ENCODE results near the gene PPP1R13B. TPM values are rescaled to one million over a fixed set of nuclear protein-coding genes. Genes with fewer than 3 reads are reported as not detected.

The PPP1R13B gene
- total RNA-seq, 1 experiment from 2014 or later = 26.5 TPM

- Histone ChIP-seq H3K4me1 (replicated peaks; ENCODE audit: insufficient read depth) (peaks cover 12% of the 10 kb centered on the region), H3K79me2 (ENCODE audit: low read depth) (no peaks in the 10 kb centered on the region), H3F3A (ENCODE audit: insufficient read depth, low read depth) (peaks cover 15% of the 10 kb centered on the region; the same call in 1 of the 2 replicates), H2AFZ (no peak overlapping the region), H3K36me3 (ENCODE audit: low read depth) (no peaks in the 10 kb centered on the region), H3K27me3 (ENCODE audit: insufficient read depth, low read depth) (no peaks in the 10 kb centered on the region), H3K9me2 (ENCODE audit: insufficient read depth) (no peaks in the 10 kb centered on the region), H3K4me2 (no peak overlapping the region), H4K20me1 (ENCODE audit: insufficient read depth) (no peaks in the 10 kb centered on the region; the same call in 1 of the 2 replicates), H3K27ac (no peak overlapping the region), H3K9me3 (ENCODE audit: insufficient read depth, low read depth) (no peaks in the 10 kb centered on the region), H3K4me3 (no peak overlapping the region)
- CTCF ChIA-PET = no interaction called here
- intact Hi-C loops (cut with micrococcal nuclease; ENCODE audit: unreplicated experiment) = no loop called here
- no TSS peak for BruUV-seq (replicated peaks)
- TF ChIP-seq, protein P1, sequence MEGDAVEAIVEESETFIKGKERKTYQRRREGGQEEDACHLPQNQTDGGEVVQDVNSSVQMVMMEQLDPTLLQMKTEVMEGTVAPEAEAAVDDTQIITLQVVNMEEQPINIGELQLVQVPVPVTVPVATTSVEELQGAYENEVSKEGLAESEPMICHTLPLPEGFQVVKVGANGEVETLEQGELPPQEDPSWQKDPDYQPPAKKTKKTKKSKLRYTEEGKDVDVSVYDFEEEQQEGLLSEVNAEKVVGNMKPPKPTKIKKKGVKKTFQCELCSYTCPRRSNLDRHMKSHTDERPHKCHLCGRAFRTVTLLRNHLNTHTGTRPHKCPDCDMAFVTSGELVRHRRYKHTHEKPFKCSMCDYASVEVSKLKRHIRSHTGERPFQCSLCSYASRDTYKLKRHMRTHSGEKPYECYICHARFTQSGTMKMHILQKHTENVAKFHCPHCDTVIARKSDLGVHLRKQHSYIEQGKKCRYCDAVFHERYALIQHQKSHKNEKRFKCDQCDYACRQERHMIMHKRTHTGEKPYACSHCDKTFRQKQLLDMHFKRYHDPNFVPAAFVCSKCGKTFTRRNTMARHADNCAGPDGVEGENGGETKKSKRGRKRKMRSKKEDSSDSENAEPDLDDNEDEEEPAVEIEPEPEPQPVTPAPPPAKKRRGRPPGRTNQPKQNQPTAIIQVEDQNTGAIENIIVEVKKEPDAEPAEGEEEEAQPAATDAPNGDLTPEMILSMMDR (conservative IDR thresholded peaks at IDR 0.05) = no peak
- no peak for TF ChIP-seq EZH2 (IDR thresholded peaks at IDR 0.05; ENCODE audit: low read depth)
- DNase-seq = no peak
- POLR2A ChIA-PET (ENCODE audit: unreplicated experiment) = no interaction called here
Measured at GRCh38 chr14:103887170-103887501, 39.8 kb upstream of the PPP1R13B start.

- H3F3A ChIP-seq (ENCODE audit: insufficient read depth, low read depth) = peaks cover 15% of the 10 kb centered on the region; the same call in 1 of the 2 replicates
- no peak overlapping the region for H3K4me2 ChIP-seq
- CTCF ChIA-PET = no interaction called here
Measured at GRCh38 chr14:103886304-103887169, 39.2 kb upstream of the PPP1R13B start.

GRCh38 chr14:103885509-103885932, 38.1 kb upstream of the PPP1R13B start:
- no peaks in the 10 kb centered on the region; the same call in 1 of the 2 replicates for H4K20me1 ChIP-seq (ENCODE audit: insufficient read depth)
- peaks cover 15% of the 10 kb centered on the region; the same call in 1 of the 2 replicates for H3F3A ChIP-seq (ENCODE audit: insufficient read depth, low read depth)
- no peaks in the 10 kb centered on the region for H3K27me3 ChIP-seq (ENCODE audit: insufficient read depth, low read depth)
- no peaks in the 10 kb centered on the region for H3K9me2 ChIP-seq (ENCODE audit: insufficient read depth)
- ChIA-PET POLR2A (ENCODE audit: unreplicated experiment) (interaction anchor here (0.5 kb wide), 1 partner anchor 27 kb away, joined by 3 read pairs; no protein-coding TSS in a partner anchor), CTCF (no interaction called here)
- no peak overlapping the region for H3K4me2 ChIP-seq
- no TSS peak for BruUV-seq (replicated peaks)
- H3K9me3 ChIP-seq (ENCODE audit: insufficient read depth, low read depth) = no peaks in the 10 kb centered on the region
- no peaks in the 10 kb centered on the region for H3K79me2 ChIP-seq (ENCODE audit: low read depth)
- H3K36me3 ChIP-seq (ENCODE audit: low read depth) = no peaks in the 10 kb centered on the region
- no peak overlapping the region for H3K4me3 ChIP-seq
- peaks cover 12% of the 10 kb centered on the region for H3K4me1 ChIP-seq (replicated peaks; ENCODE audit: insufficient read depth)
- DNase-seq = no peak
- no peak overlapping the region for H2AFZ ChIP-seq
- intact Hi-C loops (cut with micrococcal nuclease; ENCODE audit: unreplicated experiment) = no loop called here
- no peak overlapping the region for H3K27ac ChIP-seq
- TF ChIP-seq EZH2 (IDR thresholded peaks at IDR 0.05; ENCODE audit: low read depth) = no peak
- TF ChIP-seq, protein P1 (conservative IDR thresholded peaks at IDR 0.05) = no peak

More at GRCh38 chr14:103886304-103887169, 39.2 kb upstream of the PPP1R13B start:
- no peak overlapping the region for H2AFZ ChIP-seq
- H3K4me1 ChIP-seq (replicated peaks; ENCODE audit: insufficient read depth) = peaks cover 12% of the 10 kb centered on the region
- TF ChIP-seq, protein P1 (conservative IDR thresholded peaks at IDR 0.05) = no peak
- no peak for TF ChIP-seq EZH2 (IDR thresholded peaks at IDR 0.05; ENCODE audit: low read depth)
- POLR2A ChIA-PET (ENCODE audit: unreplicated experiment) = no interaction called here
- DNase-seq = no peak
- no peaks in the 10 kb centered on the region for H3K79me2 ChIP-seq (ENCODE audit: low read depth)
- no peak overlapping the region for H3K4me3 ChIP-seq
- H4K20me1 ChIP-seq (ENCODE audit: insufficient read depth) = no peaks in the 10 kb centered on the region; the same call in 1 of the 2 replicates
- H3K27me3 ChIP-seq (ENCODE audit: insufficient read depth, low read depth) = no peaks in the 10 kb centered on the region
- no peaks in the 10 kb centered on the region for H3K9me3 ChIP-seq (ENCODE audit: insufficient read depth, low read depth)
- H3K27ac ChIP-seq = no peak overlapping the region
- intact Hi-C loops (cut with micrococcal nuclease; ENCODE audit: unreplicated experiment) = no loop called here
- no peaks in the 10 kb centered on the region for H3K9me2 ChIP-seq (ENCODE audit: insufficient read depth)
- H3K36me3 ChIP-seq (ENCODE audit: low read depth) = no peaks in the 10 kb centered on the region
- BruUV-seq (replicated peaks) = no TSS peak

Data from PC-9 (cell line).